PC-3 (cell line): Measurements from ENCODE around the gene CAPS2.

Experiments
- CTCF ChIP-seq: fragments of 300-600 bp; sonication (generic); conservative IDR thresholded peaks from 2 replicates; pipeline ENCODE4 v1.5.1; 2017; ENCODE audit warnings: antibody characterized with exemption, low read depth, mild to moderate bottlenecking, low read length
- EZH2 ChIP-seq: fragments of 300-600 bp; sonication (generic); IDR thresholded peaks from one replicate; pipeline ENCODE4 v1.6.1; 2017; ENCODE audit warnings: antibody characterized with exemption, mild to moderate bottlenecking, low read length; ENCODE audit not compliant: unreplicated experiment

GRCh38 chr12:75275702-75276101, 54.4 kb downstream of the CAPS2 start:
- no peak for TF ChIP-seq CTCF
- no peak for TF ChIP-seq EZH2
